GM10248 (cell line): ENCODE measurements around the gene ZNF516.

Experiments
- CTCF ChIA-PET: fragments of 300-600 bp; sonication (Branson Sonifier 250); formaldehyde crosslinking; extraction: SDS; loops from one replicate; lab custom pipeline; 2021; ENCODE audit warnings: antibody characterized with exemption; lab: Yijun Ruan, JAX
- POLR2A ChIA-PET: fragments of 350-650 bp; sonication (Branson Sonifier 250); formaldehyde crosslinking; extraction: SDS; loops from one replicate; lab custom pipeline; 2020; ENCODE audit warnings: antibody characterized with exemption; lab: Yijun Ruan, JAX
- DNase-seq: peaks from one replicate; pipeline ENCODE4 v3.0.0; 2012; ENCODE audit errors: extremely low spot score
- TF ChIP-seq, protein P1 (sequence below): IDR thresholded peaks from 2 replicates; pipeline ENCODE4 v1.5.1; 2012; ENCODE audit warnings: mild to moderate bottlenecking, low read depth; ENCODE audit errors: extremely low read depth, missing control alignments, control extremely low read depth

Gene ZNF516

GRCh38 chr18:76365561-76365960 lies 129.5 kb downstream of the ZNF516 start:
- CTCF ChIA-PET = no interaction called here
- DNase-seq = no peak
- POLR2A ChIA-PET = no interaction called here
- TF ChIP-seq, protein P1, sequence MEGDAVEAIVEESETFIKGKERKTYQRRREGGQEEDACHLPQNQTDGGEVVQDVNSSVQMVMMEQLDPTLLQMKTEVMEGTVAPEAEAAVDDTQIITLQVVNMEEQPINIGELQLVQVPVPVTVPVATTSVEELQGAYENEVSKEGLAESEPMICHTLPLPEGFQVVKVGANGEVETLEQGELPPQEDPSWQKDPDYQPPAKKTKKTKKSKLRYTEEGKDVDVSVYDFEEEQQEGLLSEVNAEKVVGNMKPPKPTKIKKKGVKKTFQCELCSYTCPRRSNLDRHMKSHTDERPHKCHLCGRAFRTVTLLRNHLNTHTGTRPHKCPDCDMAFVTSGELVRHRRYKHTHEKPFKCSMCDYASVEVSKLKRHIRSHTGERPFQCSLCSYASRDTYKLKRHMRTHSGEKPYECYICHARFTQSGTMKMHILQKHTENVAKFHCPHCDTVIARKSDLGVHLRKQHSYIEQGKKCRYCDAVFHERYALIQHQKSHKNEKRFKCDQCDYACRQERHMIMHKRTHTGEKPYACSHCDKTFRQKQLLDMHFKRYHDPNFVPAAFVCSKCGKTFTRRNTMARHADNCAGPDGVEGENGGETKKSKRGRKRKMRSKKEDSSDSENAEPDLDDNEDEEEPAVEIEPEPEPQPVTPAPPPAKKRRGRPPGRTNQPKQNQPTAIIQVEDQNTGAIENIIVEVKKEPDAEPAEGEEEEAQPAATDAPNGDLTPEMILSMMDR = no peak

GRCh38 chr18:76364282-76365259 lies 130.5 kb downstream of the ZNF516 start:
- TF ChIP-seq, protein P1 = no peak
- DNase-seq = peak; percentile 75
- ChIA-PET POLR2A (interaction anchor here (0.6 kb wide), 1 partner anchor 1154 kb away, joined by 4 read pairs; the partner anchor contains the start of gene TSHZ1), CTCF (interaction anchor here (1.7 kb wide), 1 partner anchor 15 kb away, joined by 5 read pairs; no protein-coding TSS in a partner anchor)

- ChIA-PET CTCF (interaction anchor here (1.4 to 1.7 kb wide), 2 partner anchors 14 to 35 kb away, joined by 3 to 5 read pairs; no protein-coding TSS in a partner anchor), POLR2A (no interaction called here)
- TF ChIP-seq, protein P1 = no peak
- DNase-seq = no peak
Measured at GRCh38 chr18:76363436-76364120, 131.5 kb downstream of the ZNF516 start.

DNA sequence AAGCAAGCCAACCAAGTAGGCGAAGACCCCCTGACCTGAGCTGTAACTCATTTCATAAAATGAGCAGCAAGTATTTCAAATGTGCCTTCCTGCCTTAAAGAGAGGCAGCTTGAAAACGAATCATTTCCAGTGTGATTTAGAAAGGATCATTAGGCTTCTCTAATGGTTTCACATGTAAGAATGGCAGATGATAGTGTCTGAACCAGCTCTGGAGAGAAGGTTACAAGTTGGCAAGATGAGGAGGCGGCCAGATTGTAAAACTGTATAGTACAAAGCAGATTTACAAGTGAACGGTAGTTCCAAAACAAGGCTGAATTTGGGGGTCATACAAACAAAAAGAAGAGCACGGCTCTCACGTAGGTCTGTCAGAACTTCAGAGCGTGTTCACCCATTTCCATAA lies 132.4 kb downstream of the ZNF516 start:
- POLR2A ChIA-PET = no interaction called here
- CTCF ChIA-PET = interaction anchor here (1.4 to 1.7 kb wide), 2 partner anchors 13 to 36 kb away, joined by 3 to 5 read pairs; no protein-coding TSS in a partner anchor
- no peak for DNase-seq
- TF ChIP-seq, protein P1 = no peak

- CTCF ChIA-PET = no interaction called here
- DNase-seq = no peak
- POLR2A ChIA-PET = no interaction called here
- TF ChIP-seq, protein P1 = no peak
Measured at GRCh38 chr18:76361219-76361618, 133.8 kb downstream of the ZNF516 start.

DNA sequence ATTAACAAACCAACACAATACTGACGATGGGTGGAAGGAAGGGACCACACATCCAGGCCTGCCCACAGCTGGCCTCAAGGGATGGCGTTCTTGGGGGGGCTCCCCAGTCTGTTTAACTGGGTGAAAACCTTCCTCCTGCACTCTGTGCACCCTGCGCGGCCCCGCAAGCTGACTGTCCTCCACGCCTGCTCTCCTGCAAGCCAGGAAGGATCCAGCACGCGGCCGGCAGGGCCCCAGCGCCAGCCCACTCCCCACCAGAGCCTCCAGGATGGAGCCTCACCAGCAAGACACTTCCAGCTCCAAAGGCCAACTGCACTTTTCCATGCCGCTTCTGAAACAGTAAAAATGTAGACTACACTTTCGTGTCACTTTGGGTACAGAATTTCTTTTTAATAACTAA lies 135.1 kb downstream of the ZNF516 start:
- DNase-seq = no peak
- ChIA-PET POLR2A (no interaction called here), CTCF (no interaction called here)
- TF ChIP-seq, protein P1 = no peak
